Mesendoderm (in vitro differentiated cells): ENCODE measurements around the gene MS4A18.

ENCODE experiments used
- DNase-seq: peaks from one replicate; pipeline ENCODE4 v3.0.0; 2013
- H2AK5ac ChIP-seq: 2 replicates; pipeline ENCODE4 v1.6.1; 2013; ENCODE audit warnings: low read length, inconsistent platforms
- H2BK120ac ChIP-seq: 2 replicates; pipeline ENCODE4 v1.6.1; 2013; ENCODE audit warnings: low read depth, mild to moderate bottlenecking, low read length, moderate library complexity, mixed read lengths
- H2BK15ac ChIP-seq: replicated peaks from 2 replicates; pipeline ENCODE4 v1.6.1; 2013; ENCODE audit warnings: low read depth, mild to moderate bottlenecking, moderate library complexity
- H2BK5ac ChIP-seq: 2 replicates; pipeline ENCODE4 v1.6.1; 2013; ENCODE audit warnings: low read length, inconsistent platforms
- H3K18ac ChIP-seq: 2 replicates; pipeline ENCODE4 v1.6.1; 2013; ENCODE audit warnings: mild to moderate bottlenecking, low read length, mixed read lengths
- H3K23ac ChIP-seq: one replicate; pipeline ENCODE4 v1.6.1; 2013; ENCODE audit warnings: low read length
- H3K27ac ChIP-seq: 2 replicates; pipeline ENCODE4 v1.5.1; 2013; ENCODE audit warnings: low read depth, mild to moderate bottlenecking, inconsistent platforms, low read length, moderate library complexity
- H3K27me3 ChIP-seq: 2 replicates; pipeline ENCODE4 v1.6.1; 2013; ENCODE audit warnings: low read length, control low read depth, mild to moderate bottlenecking, inconsistent platforms; ENCODE audit not compliant: insufficient read depth, poor library complexity
- H3K36me3 ChIP-seq: 2 replicates; pipeline ENCODE4 v1.6.1; 2013; ENCODE audit warnings: low read length, inconsistent platforms; ENCODE audit not compliant: control insufficient read depth, insufficient read depth
- H3K4ac ChIP-seq: one replicate; pipeline ENCODE4 v1.6.1; 2013; ENCODE audit warnings: low read depth, mild to moderate bottlenecking, low read length, moderate library complexity
- H3K4me1 ChIP-seq: 2 replicates; pipeline ENCODE4 v1.6.1; 2013; ENCODE audit warnings: low read depth, low read length, inconsistent platforms; ENCODE audit not compliant: control insufficient read depth
- H3K4me2 ChIP-seq: 2 replicates; pipeline ENCODE4 v1.6.1; 2013; ENCODE audit warnings: low read length
- H3K4me3 ChIP-seq: 2 replicates; pipeline ENCODE4 v1.5.1; 2013; ENCODE audit warnings: mild to moderate bottlenecking, low read length
- H3K56ac ChIP-seq: one replicate; pipeline ENCODE4 v1.6.1; 2013; ENCODE audit warnings: low read length
- H3K79me1 ChIP-seq: 2 replicates; pipeline ENCODE4 v1.6.1; 2013; ENCODE audit warnings: low read length, inconsistent platforms
- H3K79me2 ChIP-seq: 2 replicates; pipeline ENCODE4 v1.6.1; 2013; ENCODE audit warnings: mild to moderate bottlenecking, low read length; ENCODE audit not compliant: control insufficient read depth, insufficient read depth
- H3K9ac ChIP-seq: 2 replicates; pipeline ENCODE4 v1.6.1; 2013; ENCODE audit warnings: low read length, inconsistent platforms
- H4K5ac ChIP-seq: one replicate; pipeline ENCODE4 v1.6.1; 2013; ENCODE audit warnings: low read length
- H4K8ac ChIP-seq: one replicate; pipeline ENCODE4 v1.6.1; 2013; ENCODE audit warnings: low read depth, mild to moderate bottlenecking, control low read depth, low read length, moderate library complexity
- WGBS: extraction: QIAGEN DNeasy Blood & Tissue Kit; methylation state at CpG from one replicate; pipeline ENCODE4 v1.1.7; 2013; ENCODE audit warnings: low lambda C conversion rate, missing lambda C conversion rate; ENCODE audit not compliant: insufficient coverage; ENCODE audit errors: extremely low coverage; 5-methylcytosine and 5-hydroxymethylcytosine counted together

Gene MS4A18

GRCh38 chr11:60781286-60781980 is 56.9 kb downstream of the MS4A18 start:
- no peaks in the 10 kb centered on the region for H3K4me1 ChIP-seq
- H2BK15ac ChIP-seq, result no peak overlapping the region
- H2BK120ac ChIP-seq, result no peak overlapping the region
- H3K36me3 ChIP-seq, result no peaks in the 10 kb centered on the region
- DNase-seq, result no peak
- no peaks in the 10 kb centered on the region for H3K79me1 ChIP-seq
- no peak overlapping the region for H3K56ac ChIP-seq
- H4K5ac ChIP-seq, result no peak overlapping the region
- no peaks in the 10 kb centered on the region for H3K79me2 ChIP-seq
- no peaks in the 10 kb centered on the region for H3K27me3 ChIP-seq
- H3K18ac ChIP-seq, result no peak overlapping the region
- H3K9ac ChIP-seq, result no peak overlapping the region
- no peak overlapping the region for H3K23ac ChIP-seq
- no peak overlapping the region for H2BK5ac ChIP-seq
- no CpG with 5 or more reads among the region's 7 CpGs for WGBS
- no peak overlapping the region for H3K4me3 ChIP-seq
- no peak overlapping the region for H3K27ac ChIP-seq
- H4K8ac ChIP-seq, result no peak overlapping the region
- no peak overlapping the region for H2AK5ac ChIP-seq
- no peak overlapping the region for H3K4me2 ChIP-seq
- no peak overlapping the region for H3K4ac ChIP-seq

GRCh38 chr11:60781981-60782316 is 57.4 kb downstream of the MS4A18 start:
- Histone ChIP-seq H3K27me3 (no peaks in the 10 kb centered on the region), H3K18ac (no peak overlapping the region), H3K56ac (no peak overlapping the region), H3K36me3 (no peaks in the 10 kb centered on the region), H2BK120ac (no peak overlapping the region), H3K27ac (no peak overlapping the region), H3K79me1 (no peaks in the 10 kb centered on the region), H4K5ac (no peak overlapping the region), H3K4me2 (no peak overlapping the region), H3K9ac (no peak overlapping the region), H3K23ac (no peak overlapping the region), H2BK5ac (no peak overlapping the region), H3K79me2 (no peaks in the 10 kb centered on the region), H3K4me1 (no peaks in the 10 kb centered on the region), H3K4me3 (no peak overlapping the region), H2BK15ac (no peak overlapping the region), H2AK5ac (no peak overlapping the region), H3K4ac (no peak overlapping the region), H4K8ac (no peak overlapping the region)
- WGBS, result no CpG with 5 or more reads among the region's 4 CpGs
- no peak for DNase-seq

- WGBS, result no CpG with 5 or more reads among the region's 12 CpGs
- no peaks in the 10 kb centered on the region for H3K27me3 ChIP-seq
Measured at GRCh38 chr11:60782393-60783140, 58.0 kb downstream of the MS4A18 start.

GRCh38 chr11:60783141-60783484 is 58.6 kb downstream of the MS4A18 start:
- Histone ChIP-seq H2BK15ac (no peak overlapping the region), H3K27me3 (no peaks in the 10 kb centered on the region), H3K4me1 (no peaks in the 10 kb centered on the region), H3K23ac (no peak overlapping the region), H2BK5ac (no peak overlapping the region), H2AK5ac (no peak overlapping the region), H4K8ac (no peak overlapping the region), H3K9ac (no peak overlapping the region), H3K56ac (no peak overlapping the region), H3K4me3 (no peak overlapping the region), H3K4me2 (no peak overlapping the region), H4K5ac (no peak overlapping the region), H3K27ac (no peak overlapping the region), H3K36me3 (no peaks in the 10 kb centered on the region), H2BK120ac (no peak overlapping the region), H3K79me2 (no peaks in the 10 kb centered on the region), H3K79me1 (no peaks in the 10 kb centered on the region), H3K18ac (no peak overlapping the region), H3K4ac (no peak overlapping the region)
- DNase-seq, result no peak
- no CpG with 5 or more reads among the region's 8 CpGs for WGBS

More at GRCh38 chr11:60782393-60783140, 58.0 kb downstream of the MS4A18 start:
- Histone ChIP-seq H2BK15ac (no peak overlapping the region), H4K5ac (no peak overlapping the region), H3K4me3 (no peak overlapping the region), H3K4me1 (no peaks in the 10 kb centered on the region), H4K8ac (no peak overlapping the region), H2AK5ac (no peak overlapping the region), H3K18ac (no peak overlapping the region), H3K79me2 (no peaks in the 10 kb centered on the region), H3K36me3 (no peaks in the 10 kb centered on the region), H3K27ac (no peak overlapping the region), H3K4ac (no peak overlapping the region), H3K4me2 (no peak overlapping the region), H3K23ac (no peak overlapping the region), H3K56ac (no peak overlapping the region), H2BK120ac (no peak overlapping the region), H2BK5ac (no peak overlapping the region), H3K9ac (no peak overlapping the region), H3K79me1 (no peaks in the 10 kb centered on the region)
- no peak for DNase-seq

- DNase-seq, result no peak
- Histone ChIP-seq H2BK5ac (no peak overlapping the region), H3K79me1 (no peaks in the 10 kb centered on the region), H3K27ac (no peak overlapping the region), H3K18ac (no peak overlapping the region), H3K36me3 (no peaks in the 10 kb centered on the region), H3K4me2 (no peak overlapping the region), H3K56ac (no peak overlapping the region), H4K5ac (no peak overlapping the region), H3K9ac (no peak overlapping the region), H2BK120ac (no peak overlapping the region), H4K8ac (no peak overlapping the region), H3K27me3 (no peaks in the 10 kb centered on the region), H2AK5ac (no peak overlapping the region), H3K4me3 (no peak overlapping the region), H3K4me1 (no peaks in the 10 kb centered on the region), H3K23ac (no peak overlapping the region), H3K79me2 (no peaks in the 10 kb centered on the region), H3K4ac (no peak overlapping the region), H2BK15ac (no peak overlapping the region)
- no CpG with 5 or more reads among the region's 7 CpGs for WGBS
Measured at GRCh38 chr11:60783911-60784310, 59.4 kb downstream of the MS4A18 start.
